ENCODE measurements around the gene HMOX1. TPM values are rescaled to one million over a fixed set of nuclear protein-coding genes. Genes with fewer than 3 reads are reported as not detected.

Gene HMOX1
- total and polyA plus RNA-seq, 12 donors, result 1.6 to 68.0 (median 4.2) TPM

- DNase-seq (no peak), ATAC-seq (no peak)
- H3K4me1 ChIP-seq, result peaks cover 0 to 44% (median 13%) of the 10 kb centered on the region in 9 donors
- intact Hi-C loops (cut with DNase I), result loop anchor here in 2 of 10 donors (2.0 to 5.0 kb wide), 2 partner anchors 233 to 773 kb away; no protein-coding TSS in a partner anchor
- no peak overlapping the region for H3K4me3 ChIP-seq
- no peaks in the 10 kb centered on the region for H3K27me3 ChIP-seq
- no peak overlapping the region for H3K27ac ChIP-seq
- no peaks in the 10 kb centered on the region for H3K9me3 ChIP-seq
- no peak for TF ChIP-seq CTCF (IDR thresholded peaks at IDR 0.05)
- 68 to 74% methylated on average over 9 of the region's 9 CpGs for WGBS, 2 donors
- H3K36me3 ChIP-seq, result peaks cover 0 to 47% (median 20%) of the 10 kb centered on the region in 9 donors
Observed at GRCh38 chr22:35349368-35349703, 31.6 kb upstream of the HMOX1 start.

- Histone ChIP-seq H3K27me3 (no peaks in the 10 kb centered on the region), H3K9me3 (no peaks in the 10 kb centered on the region), H3K4me3 (peak overlapping the region in 2 of 10 donors; percentile 61 to 65), H3K27ac (peak overlapping the region in 8 of 10 donors; percentile 53 to 90 (median 73)), H3K36me3 (peaks cover 0 to 41% (median 17%) of the 10 kb centered on the region in 9 donors), H3K4me1 (peaks cover 0 to 44% (median 13%) of the 10 kb centered on the region in 9 donors)
- no peak for DNase-seq
- WGBS, 2 donors, result 63 to 69% methylated on average over 17 of the region's 17 CpGs
- intact Hi-C loops (cut with DNase I), result loop anchor here (1.0 to 10.0 kb wide), 9 partner anchors 55 to 775 kb away; partner anchors contain the start of gene MCM5 (in 1 of the 10)
- ATAC-seq, result peak in 2 of 8 donors; percentile 0 to 2
- TF ChIP-seq CTCF (IDR thresholded peaks at IDR 0.05), result no peak
Observed at GRCh38 chr22:35349704-35350538, 31.0 kb upstream of the HMOX1 start.

- H3K27me3 ChIP-seq, result no peaks in the 10 kb centered on the region
- peak overlapping the region in 8 of 10 donors; percentile 53 to 90 (median 73) for H3K27ac ChIP-seq
- 1 to 2% methylated on average over 47 of the region's 47 CpGs for WGBS, 2 donors
- DNase-seq, result peak; percentile 92 to 93
- intact Hi-C loops (cut with DNase I), result loop anchor here in 9 of 10 donors (1.0 to 10.0 kb wide), 10 partner anchors 54 to 774 kb away; partner anchors contain the start of gene MCM5 (in 1 of the 9)
- TF ChIP-seq CTCF (IDR thresholded peaks at IDR 0.05), result peak; percentile 75 to 97 (median 94)
- H3K4me1 ChIP-seq, result peaks cover 0 to 48% (median 13%) of the 10 kb centered on the region in 9 donors
- peak; percentile 85 to 92 (median 90) for ATAC-seq
- peaks cover 0 to 32% (median 14%) of the 10 kb centered on the region in 9 donors for H3K36me3 ChIP-seq
- H3K4me3 ChIP-seq, result peak overlapping the region in 9 of 10 donors; percentile 39 to 65 (median 61)
- no peaks in the 10 kb centered on the region for H3K9me3 ChIP-seq
Observed at GRCh38 chr22:35350539-35351503, 30.1 kb upstream of the HMOX1 start.

Data from heart right ventricle (tissue), 16 donors.